A673 (cell line): ENCODE data around the gene LRRC8A. TPM values are rescaled to one million over a fixed set of nuclear protein-coding genes. Genes with fewer than 3 reads are reported as not detected.

Experiments
- BruUV-seq: library from RNA; stranded (reverse); fragments of 400-500 nt; replicated peaks from 2 replicates; lab custom pipeline; 2021; lab: Mats Ljungman, UMichigan
- CTCF ChIA-PET: fragments of 300-600 bp; sonication (Branson Sonifier 250); formaldehyde crosslinking; loops from one replicate; lab custom pipeline; 2022; ENCODE audit warnings: antibody characterized with exemption; lab: Charles Lee
- POLR2A ChIA-PET: fragments of 300-600 bp; sonication (Branson Sonifier 250); formaldehyde crosslinking; loops from one replicate; lab custom pipeline; 2022; ENCODE audit warnings: antibody characterized with exemption; ENCODE audit not compliant: low non-redundant PET; lab: Charles Lee
- DNase-seq: peaks from one replicate; pipeline ENCODE4 v3.0.0-alpha.2; 2015; ENCODE audit warnings: low spot score
- H3K27ac ChIP-seq: fragments of 200-600 bp; sonication (generic); 2 replicates; pipeline ENCODE4 v1.5.1; 2016; ENCODE audit warnings: mixed run types, low read depth, mild to moderate bottlenecking, mixed read lengths, antibody characterized with exemption, low read length; ENCODE audit not compliant: poor library complexity, severe bottlenecking
- H3K27me3 ChIP-seq: fragments of 200-600 bp; sonication (generic); replicated peaks from 2 replicates; pipeline ENCODE4 v1.6.1; 2017; ENCODE audit warnings: mixed run types, low read depth, mild to moderate bottlenecking, mixed read lengths, antibody characterized with exemption, low read length; ENCODE audit not compliant: insufficient read depth, poor library complexity
- H3K36me3 ChIP-seq: fragments of 200-600 bp; sonication (generic); 2 replicates; pipeline ENCODE4 v1.6.1; 2016; ENCODE audit warnings: mixed run types, mild to moderate bottlenecking, mixed read lengths, antibody characterized with exemption, low read length; ENCODE audit not compliant: insufficient read depth, poor library complexity, severe bottlenecking
- H3K4me1 ChIP-seq: fragments of 200-600 bp; sonication (generic); 2 replicates; pipeline ENCODE4 v1.6.1; 2017; ENCODE audit warnings: mixed run types, mild to moderate bottlenecking, mixed read lengths, antibody characterized with exemption, low read length; ENCODE audit not compliant: insufficient read depth, poor library complexity, severe bottlenecking
- H3K4me3 ChIP-seq: fragments of 200-600 bp; sonication (generic); 2 replicates; pipeline ENCODE4 v1.5.1; 2016; ENCODE audit warnings: low read depth, mixed run types, mild to moderate bottlenecking, mixed read lengths, low read length; ENCODE audit not compliant: poor library complexity, severe bottlenecking
- H3K9me3 ChIP-seq: fragments of 200-600 bp; sonication (generic); 2 replicates; pipeline ENCODE4 v1.6.1; 2016; ENCODE audit warnings: mixed run types, low read depth, mild to moderate bottlenecking, mixed read lengths, antibody characterized with exemption, low read length; ENCODE audit not compliant: poor library complexity, severe bottlenecking
- EZH2 ChIP-seq: fragments of 200-600 bp; sonication (generic); IDR thresholded peaks from 2 replicates; pipeline ENCODE4 v1.6.1; 2017; ENCODE audit warnings: borderline replicate concordance, low read depth, mild to moderate bottlenecking, mixed read lengths, antibody characterized with exemption, low read length; ENCODE audit not compliant: poor library complexity, severe bottlenecking
- intact Hi-C: fragments of 100-400 bp; cut with micrococcal nuclease; formaldehyde crosslinking; loops from one replicate; pipeline ENCODE4 v1.10.0; 2022; ENCODE audit not compliant: unreplicated experiment
- total RNA-seq: library from RNA; stranded (reverse); gene quantifications from 2 replicates; pipeline ENCODE4 v1.2.3, GENCODE V29; 2021
- TF ChIP-seq, protein P1 (sequence below): fragments of 300-800, 200-600 bp; sonication (generic); conservative IDR thresholded peaks from 2 replicates; pipeline ENCODE4 v1.5.1; 2017; ENCODE audit warnings: low read depth, mild to moderate bottlenecking, antibody characterized with exemption, low read length, moderate library complexity, mixed read lengths

LRRC8A gene
- total RNA-seq, 1 experiment from 2014 or later: 56.8 TPM

GRCh38 chr9:128892221-128892921 lies 10.4 kb downstream of the LRRC8A start:
- no peak overlapping the region for H3K4me3 ChIP-seq
- intact Hi-C loops: no loop called here
- TF ChIP-seq, protein P1, sequence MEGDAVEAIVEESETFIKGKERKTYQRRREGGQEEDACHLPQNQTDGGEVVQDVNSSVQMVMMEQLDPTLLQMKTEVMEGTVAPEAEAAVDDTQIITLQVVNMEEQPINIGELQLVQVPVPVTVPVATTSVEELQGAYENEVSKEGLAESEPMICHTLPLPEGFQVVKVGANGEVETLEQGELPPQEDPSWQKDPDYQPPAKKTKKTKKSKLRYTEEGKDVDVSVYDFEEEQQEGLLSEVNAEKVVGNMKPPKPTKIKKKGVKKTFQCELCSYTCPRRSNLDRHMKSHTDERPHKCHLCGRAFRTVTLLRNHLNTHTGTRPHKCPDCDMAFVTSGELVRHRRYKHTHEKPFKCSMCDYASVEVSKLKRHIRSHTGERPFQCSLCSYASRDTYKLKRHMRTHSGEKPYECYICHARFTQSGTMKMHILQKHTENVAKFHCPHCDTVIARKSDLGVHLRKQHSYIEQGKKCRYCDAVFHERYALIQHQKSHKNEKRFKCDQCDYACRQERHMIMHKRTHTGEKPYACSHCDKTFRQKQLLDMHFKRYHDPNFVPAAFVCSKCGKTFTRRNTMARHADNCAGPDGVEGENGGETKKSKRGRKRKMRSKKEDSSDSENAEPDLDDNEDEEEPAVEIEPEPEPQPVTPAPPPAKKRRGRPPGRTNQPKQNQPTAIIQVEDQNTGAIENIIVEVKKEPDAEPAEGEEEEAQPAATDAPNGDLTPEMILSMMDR: no peak
- no peak for TF ChIP-seq EZH2

DNA sequence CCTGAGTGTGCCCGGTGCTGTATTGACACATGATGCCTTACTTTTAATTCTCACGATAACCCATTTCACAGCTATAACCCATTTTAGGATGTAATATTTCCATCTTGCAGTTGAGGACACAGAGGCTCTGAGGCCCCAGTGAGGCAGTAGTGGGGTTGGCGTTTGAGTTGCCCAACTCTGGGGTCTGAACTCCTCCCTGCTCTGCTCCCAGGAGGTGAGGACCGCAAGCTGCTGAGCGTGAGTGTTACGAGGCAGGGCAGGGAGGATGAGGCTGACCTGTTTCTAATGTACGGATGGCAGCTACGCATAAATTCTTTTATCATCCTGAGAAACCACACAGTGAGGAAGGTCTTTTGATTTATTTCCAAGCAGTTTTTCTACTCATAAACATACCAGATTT lies 11.4 kb downstream of the LRRC8A start:
- no peak for TF ChIP-seq EZH2
- TF ChIP-seq, protein P1: no peak
- no peak overlapping the region for H3K4me3 ChIP-seq
- H3K27ac ChIP-seq: no peak overlapping the region
- POLR2A ChIA-PET: no interaction called here
- H3K27me3 ChIP-seq: no peaks in the 10 kb centered on the region
- peaks cover 11% of the 10 kb centered on the region for H3K36me3 ChIP-seq
- BruUV-seq: no TSS peak
- no peaks in the 10 kb centered on the region for H3K9me3 ChIP-seq
- CTCF ChIA-PET: no interaction called here
- intact Hi-C loops: no loop called here
- peaks cover 6% of the 10 kb centered on the region for H3K4me1 ChIP-seq
- no peak for DNase-seq

More at GRCh38 chr9:128892221-128892921, 10.4 kb downstream of the LRRC8A start:
- Histone ChIP-seq H3K4me1 (peaks cover 9% of the 10 kb centered on the region), H3K36me3 (peaks cover 12% of the 10 kb centered on the region), H3K27me3 (no peaks in the 10 kb centered on the region), H3K27ac (no peak overlapping the region), H3K9me3 (no peaks in the 10 kb centered on the region)
- no peak for DNase-seq
- BruUV-seq: no TSS peak
- ChIA-PET CTCF (no interaction called here), POLR2A (no interaction called here)

GRCh38 chr9:128894764-128895163 lies 12.8 kb downstream of the LRRC8A start:
- TF ChIP-seq, protein P1: no peak
- TF ChIP-seq EZH2: no peak
- H3K36me3 ChIP-seq: peaks cover 5% of the 10 kb centered on the region
- BruUV-seq: no TSS peak
- H3K4me3 ChIP-seq: no peak overlapping the region
- H3K27me3 ChIP-seq: no peaks in the 10 kb centered on the region
- no peaks in the 10 kb centered on the region for H3K9me3 ChIP-seq
- POLR2A ChIA-PET: no interaction called here
- intact Hi-C loops: no loop called here
- H3K4me1 ChIP-seq: no peaks in the 10 kb centered on the region
- DNase-seq: no peak
- no peak overlapping the region for H3K27ac ChIP-seq
- CTCF ChIA-PET: no interaction called here
